Inferior parietal cortex (tissue), 1 donor: ENCODE measurements around the gene SERPING1.
A peak's percentile ranks its signal among the peaks of the same experiment; 100 is the strongest.

ENCODE experiments used
- DNase-seq: peaks from one replicate; pipeline ENCODE4 v3.0.0-alpha.2; 2016; ENCODE audit errors: extremely low spot score

The SERPING1 gene

GRCh38 chr11:57638005-57638781 is 40.7 kb downstream of the SERPING1 start:
- DNase-seq: peak; percentile 68

GRCh38 chr11:57638811-57639320 is 41.4 kb downstream of the SERPING1 start:
- no peak for DNase-seq

GRCh38 chr11:57639321-57640067 is 42.0 kb downstream of the SERPING1 start:
- DNase-seq: no peak

GRCh38 chr11:57640068-57640800 is 42.7 kb downstream of the SERPING1 start:
- no peak for DNase-seq

GRCh38 chr11:57641011-57641807 is 43.7 kb downstream of the SERPING1 start:
- peak; percentile 66 for DNase-seq

- DNase-seq: no peak
Measured at GRCh38 chr11:57643802-57644201, 46.3 kb downstream of the SERPING1 start.

- DNase-seq: peak; percentile 86
Measured at GRCh38 chr11:57644748-57645688, 47.5 kb downstream of the SERPING1 start.

GRCh38 chr11:57645689-57646085 is 48.2 kb downstream of the SERPING1 start:
- DNase-seq: no peak

- no peak for DNase-seq
Measured at GRCh38 chr11:57646194-57646798, 48.8 kb downstream of the SERPING1 start.

GRCh38 chr11:57646799-57647303 is 49.4 kb downstream of the SERPING1 start:
- no peak for DNase-seq

GRCh38 chr11:57647372-57647771 is 49.9 kb downstream of the SERPING1 start:
- no peak for DNase-seq

- peak; percentile 47 for DNase-seq
Measured at GRCh38 chr11:57647960-57648800, 50.7 kb downstream of the SERPING1 start.

GRCh38 chr11:57648801-57649735 is 51.6 kb downstream of the SERPING1 start:
- peak; percentile 40 for DNase-seq

- peak; percentile 56 for DNase-seq
Measured at GRCh38 chr11:57649826-57650738, 52.6 kb downstream of the SERPING1 start, which contains the start of gene YPEL4. YPEL4 (minus strand) TSS chr11:57649912; CDS start chr11:57647107, 2,805 bp downstream.

GRCh38 chr11:57650739-57651090 is 53.2 kb downstream of the SERPING1 start:
- DNase-seq: no peak

- DNase-seq: no peak
Measured at GRCh38 chr11:57651408-57651807, 53.9 kb downstream of the SERPING1 start.
